Suprapubic skin (tissue), 3 donors: ENCODE measurements around the gene TRIM24.

Source experiments
- CTCF ChIP-seq, 2 donors: fragments of 200-600 bp in 1 of 2; fragments of 450-650 bp in 1 of 2; sonication (generic) in 1 of 2; IDR thresholded peaks; one replicate each; pipeline ENCODE4 v1.5.1; 2016 to 2019; ENCODE audit warnings: antibody characterized with exemption in 2 of 2, mild to moderate bottlenecking in 1 of 2, moderate library complexity in 1 of 2
- POLR2A ChIP-seq, 2 donors: fragments of 450-650 bp; IDR thresholded peaks; one replicate each; pipeline ENCODE4 v1.6.1; 2017; ENCODE audit warnings: antibody characterized with exemption in 2 of 2, mild to moderate bottlenecking in 2 of 2, moderate library complexity in 2 of 2

GRCh38 chr7:138546829-138547228 lies 86.8 kb downstream of the TRIM24 start:
- no peak for TF ChIP-seq CTCF (IDR thresholded peaks at IDR 0.05)
- no peak for TF ChIP-seq POLR2A (IDR thresholded peaks at IDR 0.05)
